ENCODE data around the gene METTL25B. TPM values are rescaled to one million over a fixed set of nuclear protein-coding genes. Genes with fewer than 3 reads are reported as not detected.

Gene METTL25B
- 12.0 TPM for polyA plus RNA-seq (2013, experiment 1 of 2)
- 11.6 TPM for polyA plus RNA-seq (2013, experiment 2 of 2)

GRCh38 chr1:156727926-156728598 lies at the start of gene METTL25B:
Gene METTL25B, plus strand, starts transcription at chr1:156728469. Its CDS starts 636 bp downstream, at chr1:156729105.
- Histone ChIP-seq H3K9ac (ENCODE audit: low read length) (peak within 1 kb of the TSS; percentile 99), H3K79me2 (ENCODE audit: control insufficient read depth, insufficient read depth, low read length) (peaks cover 52% of the 10 kb centered on the region), H2BK120ac (ENCODE audit: low read depth, low read length) (no peak within 1 kb of the TSS), H3K79me1 (ENCODE audit: low read length) (peaks cover 34% of the 10 kb centered on the region), H3K23ac (ENCODE audit: low read length) (no peak within 1 kb of the TSS), H2BK5ac (ENCODE audit: low read length) (peak within 1 kb of the TSS; percentile 62), H3K4me3 (ENCODE audit: low read length) (peak within 1 kb of the TSS; percentile 98), H3K18ac (ENCODE audit: low read length) (peak within 1 kb of the TSS; percentile 72), H2AK5ac (ENCODE audit: low read length) (peak within 1 kb of the TSS; percentile 28), H3K56ac (ENCODE audit: low read length) (peak within 1 kb of the TSS; percentile 99), H3K4me1 (ENCODE audit: control insufficient read depth, low read depth, low read length) (peaks cover 8% of the 10 kb centered on the region), H3K4me2 (ENCODE audit: low read length) (peak within 1 kb of the TSS; percentile 89), H3K36me3 (ENCODE audit: control insufficient read depth, insufficient read depth, low read length) (peaks cover 3% of the 10 kb centered on the region), H4K5ac (ENCODE audit: low read length) (peak within 1 kb of the TSS; percentile 10), H3K27ac (ENCODE audit: low read depth, low read length) (peak within 1 kb of the TSS; percentile 46), H3K27me3 (ENCODE audit: insufficient read depth, low read length, poor library complexity) (no peaks in the 10 kb centered on the region), H2BK15ac (replicated peaks; ENCODE audit: low read depth) (no peak within 1 kb of the TSS), H3K4ac (ENCODE audit: low read depth, low read length) (peak within 1 kb of the TSS; percentile 46), H4K8ac (ENCODE audit: low read depth, low read length) (no peak within 1 kb of the TSS)
- peak; percentile 93 for DNase-seq
- WGBS (ENCODE audit: extremely low coverage, insufficient coverage, low lambda C conversion rate), result no CpG with 5 or more reads among the region's 46 CpGs

DNA sequence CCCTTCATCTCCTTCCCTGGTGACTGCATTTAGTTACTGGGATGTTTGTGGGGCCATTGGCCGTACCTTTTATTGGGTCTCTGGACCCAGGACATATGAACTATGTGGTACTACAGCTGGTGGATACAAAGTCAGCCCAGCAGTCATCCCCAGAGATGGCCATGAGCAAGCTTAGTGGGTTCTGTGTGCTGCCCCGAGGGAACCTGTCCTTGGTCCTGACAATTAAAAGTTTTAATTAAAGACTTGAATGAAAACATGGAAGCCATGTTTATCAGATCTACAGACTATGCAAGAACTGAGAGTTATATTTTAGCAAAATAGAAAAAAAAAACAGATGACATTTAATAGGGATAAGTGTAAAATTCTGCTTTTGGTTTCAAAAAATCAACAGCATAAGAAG lies 48.2 kb upstream of the METTL25B start:
- no peak for DNase-seq
- Histone ChIP-seq H3K18ac (ENCODE audit: low read length) (no peak overlapping the region), H3K4me3 (ENCODE audit: low read length) (no peak overlapping the region), H3K36me3 (ENCODE audit: control insufficient read depth, insufficient read depth, low read length) (peaks cover under 1% of the 10 kb centered on the region), H2BK15ac (replicated peaks; ENCODE audit: low read depth) (no peak overlapping the region), H3K27ac (ENCODE audit: low read depth, low read length) (no peak overlapping the region), H3K79me2 (ENCODE audit: control insufficient read depth, insufficient read depth, low read length) (peaks cover 21% of the 10 kb centered on the region), H2BK120ac (ENCODE audit: low read depth, low read length) (no peak overlapping the region), H3K4me2 (ENCODE audit: low read length) (no peak overlapping the region), H2AK5ac (ENCODE audit: low read length) (no peak overlapping the region), H4K5ac (ENCODE audit: low read length) (no peak overlapping the region), H2BK5ac (ENCODE audit: low read length) (no peak overlapping the region), H4K8ac (ENCODE audit: low read depth, low read length) (no peak overlapping the region), H3K56ac (ENCODE audit: low read length) (no peak overlapping the region), H3K4ac (ENCODE audit: low read depth, low read length) (no peak overlapping the region), H3K23ac (ENCODE audit: low read length) (no peak overlapping the region), H3K27me3 (ENCODE audit: insufficient read depth, low read length, poor library complexity) (no peaks in the 10 kb centered on the region), H3K9ac (ENCODE audit: low read length) (no peak overlapping the region), H3K79me1 (ENCODE audit: low read length) (peaks cover 7% of the 10 kb centered on the region), H3K4me1 (ENCODE audit: control insufficient read depth, low read depth, low read length) (peaks cover 1% of the 10 kb centered on the region)
- WGBS (ENCODE audit: extremely low coverage, insufficient coverage, low lambda C conversion rate), result no CpG with 5 or more reads among the region's 2 CpGs

DNA sequence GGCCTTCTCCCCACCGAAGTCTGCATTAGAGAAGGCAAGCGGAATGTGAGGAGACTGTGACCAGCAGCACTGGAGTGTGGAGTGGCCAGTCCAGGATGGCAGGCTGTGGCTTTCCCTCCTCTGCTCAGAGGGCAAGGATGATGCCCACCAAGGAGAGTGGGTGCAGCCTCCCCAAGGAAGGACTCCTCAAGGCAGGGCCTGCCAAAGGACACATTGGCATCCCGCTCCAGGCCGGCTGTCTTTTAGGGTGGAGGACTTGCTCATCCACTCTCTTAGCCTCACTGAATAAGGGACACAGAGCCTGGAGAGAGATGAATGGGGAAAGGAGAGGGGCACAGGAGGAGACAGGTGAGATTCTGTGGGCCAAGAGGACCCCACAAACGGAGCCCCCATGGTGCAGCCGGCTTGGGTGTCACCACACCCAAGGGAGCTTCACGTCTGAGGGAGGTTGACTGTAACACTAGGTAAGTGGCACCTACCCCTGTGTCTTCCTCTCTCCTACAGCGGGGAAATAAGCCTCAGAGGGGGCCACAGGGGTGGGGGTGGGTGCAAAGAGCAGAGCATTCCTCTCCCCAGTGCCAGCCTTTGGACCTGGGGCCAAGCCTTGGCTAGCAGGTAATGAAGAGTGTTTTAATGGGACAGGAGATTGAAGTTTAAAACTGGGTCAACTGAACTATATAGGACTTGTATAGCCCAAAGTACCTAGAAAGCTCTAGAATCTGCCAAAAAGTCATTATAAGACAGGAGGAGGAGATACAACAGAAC lies 46.9 kb upstream of the METTL25B start:
- no peak overlapping the region for H3K4me3 ChIP-seq (ENCODE audit: low read length)
- no peak overlapping the region for H2BK5ac ChIP-seq (ENCODE audit: low read length)
- no peak overlapping the region for H3K27ac ChIP-seq (ENCODE audit: low read depth, low read length)
- WGBS (ENCODE audit: extremely low coverage, insufficient coverage, low lambda C conversion rate), result no CpG with 5 or more reads among the region's 8 CpGs
- no peaks in the 10 kb centered on the region for H3K27me3 ChIP-seq (ENCODE audit: insufficient read depth, low read length, poor library complexity)
- peak overlapping the region; percentile 34 for H3K56ac ChIP-seq (ENCODE audit: low read length)
- H3K79me1 ChIP-seq (ENCODE audit: low read length), result no peaks in the 10 kb centered on the region
- H3K23ac ChIP-seq (ENCODE audit: low read length), result no peak overlapping the region
- no peak overlapping the region for H2BK15ac ChIP-seq (replicated peaks; ENCODE audit: low read depth)
- no peak overlapping the region for H4K5ac ChIP-seq (ENCODE audit: low read length)
- H3K79me2 ChIP-seq (ENCODE audit: control insufficient read depth, insufficient read depth, low read length), result peaks cover 8% of the 10 kb centered on the region
- H2AK5ac ChIP-seq (ENCODE audit: low read length), result no peak overlapping the region
- DNase-seq, result no peak
- H2BK120ac ChIP-seq (ENCODE audit: low read depth, low read length), result no peak overlapping the region
- H3K18ac ChIP-seq (ENCODE audit: low read length), result no peak overlapping the region
- no peak overlapping the region for H3K4me2 ChIP-seq (ENCODE audit: low read length)
- H3K9ac ChIP-seq (ENCODE audit: low read length), result no peak overlapping the region
- no peak overlapping the region for H4K8ac ChIP-seq (ENCODE audit: low read depth, low read length)
- no peak overlapping the region for H3K4ac ChIP-seq (ENCODE audit: low read depth, low read length)
- no peaks in the 10 kb centered on the region for H3K4me1 ChIP-seq (ENCODE audit: control insufficient read depth, low read depth, low read length)
- no peaks in the 10 kb centered on the region for H3K36me3 ChIP-seq (ENCODE audit: control insufficient read depth, insufficient read depth, low read length)

DNA sequence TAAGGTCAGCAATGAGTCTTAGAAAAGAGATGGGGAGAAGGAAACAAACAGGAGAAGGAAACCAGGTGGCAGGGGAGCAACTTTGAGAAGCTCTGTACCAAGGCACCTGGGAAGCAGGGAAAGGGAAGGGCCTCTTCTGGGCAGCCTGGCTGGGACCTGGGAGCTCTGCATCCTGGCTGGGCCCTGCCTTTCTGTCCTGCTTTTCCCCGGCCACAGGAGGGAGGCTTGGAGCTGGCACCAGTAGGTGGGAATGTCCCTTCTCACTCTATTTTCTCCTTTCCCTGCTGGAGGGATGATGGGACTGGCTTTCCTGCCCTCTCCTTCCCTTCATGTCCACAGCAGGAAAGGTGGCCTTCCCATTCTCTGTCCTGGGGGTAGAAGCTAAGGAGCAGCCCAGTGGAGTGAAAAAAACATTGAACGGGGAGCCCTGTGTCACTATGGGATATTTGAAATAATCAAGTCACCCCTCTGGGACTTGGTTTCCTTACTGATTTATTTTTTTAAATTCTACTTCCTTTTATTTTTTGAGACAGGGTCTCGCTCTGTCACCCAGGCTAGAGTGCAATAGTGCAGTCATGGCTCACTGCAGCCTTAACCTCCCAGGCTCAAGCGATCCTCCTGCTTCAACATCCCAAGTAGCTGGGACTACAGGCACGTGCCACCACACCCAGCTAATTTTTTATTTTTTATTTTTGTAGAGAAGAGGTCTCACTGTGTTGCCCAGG lies 45.9 kb upstream of the METTL25B start:
- Histone ChIP-seq H3K4me3 (ENCODE audit: low read length) (no peak overlapping the region), H3K79me2 (ENCODE audit: control insufficient read depth, insufficient read depth, low read length) (no peaks in the 10 kb centered on the region), H3K4ac (ENCODE audit: low read depth, low read length) (no peak overlapping the region), H4K8ac (ENCODE audit: low read depth, low read length) (no peak overlapping the region), H3K9ac (ENCODE audit: low read length) (no peak overlapping the region), H3K4me1 (ENCODE audit: control insufficient read depth, low read depth, low read length) (no peaks in the 10 kb centered on the region), H4K5ac (ENCODE audit: low read length) (no peak overlapping the region), H2BK5ac (ENCODE audit: low read length) (no peak overlapping the region), H3K36me3 (ENCODE audit: control insufficient read depth, insufficient read depth, low read length) (no peaks in the 10 kb centered on the region), H2BK15ac (replicated peaks; ENCODE audit: low read depth) (no peak overlapping the region), H2AK5ac (ENCODE audit: low read length) (no peak overlapping the region), H3K27ac (ENCODE audit: low read depth, low read length) (no peak overlapping the region), H3K56ac (ENCODE audit: low read length) (peak overlapping the region; percentile 71), H3K4me2 (ENCODE audit: low read length) (no peak overlapping the region), H3K23ac (ENCODE audit: low read length) (no peak overlapping the region), H3K18ac (ENCODE audit: low read length) (no peak overlapping the region), H2BK120ac (ENCODE audit: low read depth, low read length) (no peak overlapping the region), H3K79me1 (ENCODE audit: low read length) (no peaks in the 10 kb centered on the region), H3K27me3 (ENCODE audit: insufficient read depth, low read length, poor library complexity) (no peaks in the 10 kb centered on the region)
- peak; percentile 82 for DNase-seq
- no CpG with 5 or more reads among the region's 5 CpGs for WGBS (ENCODE audit: extremely low coverage, insufficient coverage, low lambda C conversion rate)

DNA sequence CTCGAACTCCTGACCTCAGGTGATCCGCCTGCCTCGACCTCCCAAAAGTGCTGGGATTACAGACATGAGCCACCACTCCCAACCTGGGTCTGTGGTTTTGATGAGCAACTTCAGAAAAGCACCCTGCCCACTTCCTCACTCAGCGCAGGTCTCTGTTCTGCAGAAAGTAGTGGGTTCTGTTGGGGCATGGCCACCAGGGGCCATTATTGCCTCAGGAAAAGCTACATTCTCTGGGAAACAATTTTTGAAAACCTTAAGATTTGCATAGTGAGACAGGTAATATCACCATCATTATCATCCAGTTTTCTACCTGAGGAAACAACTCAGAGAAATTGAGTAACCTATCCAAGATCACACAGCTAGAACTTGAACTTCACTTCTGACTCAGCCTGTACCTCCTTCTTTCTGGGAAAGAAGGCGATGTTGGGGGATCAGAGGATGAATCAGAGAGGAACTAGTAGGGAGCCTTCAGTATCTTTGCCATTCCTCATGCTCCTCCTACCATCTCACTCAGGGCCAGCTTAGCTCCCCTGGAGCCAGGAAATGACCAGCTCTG lies 44.0 kb upstream of the METTL25B start:
- Histone ChIP-seq H3K56ac (ENCODE audit: low read length) (no peak overlapping the region), H3K4me3 (ENCODE audit: low read length) (no peak overlapping the region), H3K79me2 (ENCODE audit: control insufficient read depth, insufficient read depth, low read length) (no peaks in the 10 kb centered on the region), H2BK5ac (ENCODE audit: low read length) (no peak overlapping the region), H3K9ac (ENCODE audit: low read length) (no peak overlapping the region), H3K18ac (ENCODE audit: low read length) (no peak overlapping the region), H3K79me1 (ENCODE audit: low read length) (no peaks in the 10 kb centered on the region), H3K4me1 (ENCODE audit: control insufficient read depth, low read depth, low read length) (no peaks in the 10 kb centered on the region), H4K5ac (ENCODE audit: low read length) (no peak overlapping the region), H3K27me3 (ENCODE audit: insufficient read depth, low read length, poor library complexity) (no peaks in the 10 kb centered on the region), H4K8ac (ENCODE audit: low read depth, low read length) (no peak overlapping the region), H3K36me3 (ENCODE audit: control insufficient read depth, insufficient read depth, low read length) (no peaks in the 10 kb centered on the region), H2BK15ac (replicated peaks; ENCODE audit: low read depth) (no peak overlapping the region), H2AK5ac (ENCODE audit: low read length) (no peak overlapping the region), H3K27ac (ENCODE audit: low read depth, low read length) (no peak overlapping the region), H3K4me2 (ENCODE audit: low read length) (no peak overlapping the region), H2BK120ac (ENCODE audit: low read depth, low read length) (no peak overlapping the region), H3K23ac (ENCODE audit: low read length) (no peak overlapping the region), H3K4ac (ENCODE audit: low read depth, low read length) (no peak overlapping the region)
- WGBS (ENCODE audit: extremely low coverage, insufficient coverage, low lambda C conversion rate), result no CpG with 5 or more reads among the region's 5 CpGs
- DNase-seq, result no peak
